NCI-H748 treated with DMSO at 0.1 percent for 48 hours (cell line): ENCODE data around the gene ATAD3B.

ENCODE experiments used
- DNase-seq: peaks from one replicate; lab custom pipeline; 2025; lab: John Stamatoyannopoulos, UW

The ATAD3B gene

GRCh38 chr1:1535201-1536018 is 63.8 kb downstream of the ATAD3B start:
- DNase-seq: no peak

GRCh38 chr1:1536019-1536937 is 64.7 kb downstream of the ATAD3B start:
- DNase-seq: no peak

GRCh38 chr1:1536938-1537546 is 65.5 kb downstream of the ATAD3B start:
- no peak for DNase-seq

- DNase-seq: no peak
Observed at GRCh38 chr1:1537626-1538250, 66.2 kb downstream of the ATAD3B start.

DNA sequence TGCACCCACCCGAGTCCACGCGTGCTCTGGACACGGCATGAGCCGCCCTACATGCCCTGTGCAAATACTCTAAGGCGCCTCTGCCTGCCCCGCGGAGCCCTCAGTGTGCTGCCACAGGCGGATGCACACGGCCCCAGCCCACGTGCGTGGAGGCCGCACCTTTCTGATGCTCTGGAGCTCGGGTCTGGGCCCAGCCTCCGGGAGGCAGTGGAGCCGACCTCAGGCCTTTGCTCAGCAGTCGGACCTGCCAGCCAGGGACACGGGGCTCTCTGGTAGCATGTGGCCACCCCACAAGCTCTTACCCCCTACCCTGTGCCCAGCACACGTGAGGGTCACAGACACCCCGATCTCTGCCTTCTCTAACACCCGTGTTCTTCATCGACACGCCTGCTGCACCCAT is 66.8 kb downstream of the ATAD3B start:
- DNase-seq: no peak

- no peak for DNase-seq
Observed at GRCh38 chr1:1538989-1539309, 67.4 kb downstream of the ATAD3B start.

DNA sequence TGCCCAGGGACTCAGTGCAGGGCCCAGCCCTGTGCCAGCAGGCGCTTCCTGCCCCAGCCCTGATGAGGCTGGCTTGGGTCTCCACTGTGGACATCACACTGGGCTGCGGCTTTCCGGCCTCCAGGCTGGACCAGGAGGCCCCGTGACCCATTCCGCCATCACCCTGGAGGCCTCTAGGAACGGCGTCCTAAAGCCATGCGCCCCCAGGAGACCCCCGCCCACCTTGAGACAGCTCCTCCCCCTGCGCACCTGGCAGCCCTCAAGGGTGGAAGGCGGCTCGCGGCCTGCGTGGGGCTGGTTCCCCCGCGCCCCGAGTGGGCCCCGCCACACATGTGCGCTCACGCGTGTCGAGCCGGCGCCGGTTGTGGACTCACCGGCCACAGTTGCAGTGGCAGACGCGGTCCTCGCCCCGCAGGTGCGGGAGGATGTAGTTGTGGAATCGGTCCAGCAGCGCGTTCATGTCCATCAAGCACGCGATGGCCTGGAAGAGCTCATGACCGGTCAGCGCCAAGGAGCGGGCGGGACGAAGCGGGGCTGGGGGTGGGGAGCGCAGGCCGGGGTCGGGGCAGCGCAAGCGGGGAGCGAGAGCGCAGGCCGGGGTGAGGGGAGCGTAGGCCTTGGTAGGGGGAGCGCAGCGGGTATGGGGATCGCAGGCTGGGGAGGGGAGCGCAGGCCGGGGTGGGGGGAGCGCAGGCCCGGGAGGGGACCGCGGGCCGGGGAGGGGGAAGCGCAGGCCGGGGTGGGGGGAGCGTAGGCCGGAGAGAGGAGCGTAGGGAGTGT is 67.9 kb downstream of the ATAD3B start:
- DNase-seq: no peak

- no peak for DNase-seq
Observed at GRCh38 chr1:1540090-1540817, 68.7 kb downstream of the ATAD3B start, which contains the start of gene TMEM240. TSS of gene TMEM240 (minus strand) at chr1:1540624. CDS start at chr1:1540346, 278 bp downstream.

GRCh38 chr1:1540818-1541628 is 69.5 kb downstream of the ATAD3B start:
- DNase-seq: no peak

DNA sequence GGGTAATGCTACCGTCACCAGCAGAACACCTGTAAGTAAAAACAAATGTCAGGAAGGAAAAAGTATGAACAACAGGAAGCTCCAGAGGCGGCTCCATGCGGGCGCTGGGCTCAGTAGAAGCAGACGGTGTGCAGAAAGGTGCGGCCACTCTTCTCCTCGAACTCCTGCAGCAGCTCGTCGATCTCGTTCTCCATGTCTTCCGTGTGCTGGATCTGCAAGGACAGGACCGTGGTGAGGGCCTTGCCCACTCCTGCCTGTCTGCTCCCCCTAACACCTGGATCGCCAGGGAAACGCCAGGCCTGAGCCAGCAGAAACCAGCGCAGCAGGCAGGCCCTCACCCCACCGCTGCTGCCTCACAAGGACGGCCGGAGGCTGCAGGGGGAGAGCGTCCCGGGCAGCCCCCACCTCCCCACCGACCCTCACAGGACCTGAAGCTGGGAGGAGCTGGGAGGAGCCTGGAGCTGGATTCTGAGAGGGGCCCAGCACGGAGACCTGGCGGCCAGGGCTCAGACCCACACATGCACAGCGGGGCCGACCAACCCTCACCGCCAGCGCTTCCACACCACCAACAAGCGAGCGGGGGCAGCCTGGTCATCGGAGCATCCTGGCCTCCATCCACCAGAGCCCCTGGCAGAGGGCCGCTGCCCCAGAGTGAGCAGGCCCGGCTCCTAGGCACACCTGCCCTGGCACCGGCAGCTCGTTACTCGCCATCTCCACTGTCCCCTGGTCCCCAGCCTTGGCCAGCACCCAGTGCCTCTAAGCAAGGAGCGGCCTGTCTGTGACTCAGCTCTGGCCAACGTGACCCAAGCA is 70.6 kb downstream of the ATAD3B start:
- DNase-seq: no peak

DNA sequence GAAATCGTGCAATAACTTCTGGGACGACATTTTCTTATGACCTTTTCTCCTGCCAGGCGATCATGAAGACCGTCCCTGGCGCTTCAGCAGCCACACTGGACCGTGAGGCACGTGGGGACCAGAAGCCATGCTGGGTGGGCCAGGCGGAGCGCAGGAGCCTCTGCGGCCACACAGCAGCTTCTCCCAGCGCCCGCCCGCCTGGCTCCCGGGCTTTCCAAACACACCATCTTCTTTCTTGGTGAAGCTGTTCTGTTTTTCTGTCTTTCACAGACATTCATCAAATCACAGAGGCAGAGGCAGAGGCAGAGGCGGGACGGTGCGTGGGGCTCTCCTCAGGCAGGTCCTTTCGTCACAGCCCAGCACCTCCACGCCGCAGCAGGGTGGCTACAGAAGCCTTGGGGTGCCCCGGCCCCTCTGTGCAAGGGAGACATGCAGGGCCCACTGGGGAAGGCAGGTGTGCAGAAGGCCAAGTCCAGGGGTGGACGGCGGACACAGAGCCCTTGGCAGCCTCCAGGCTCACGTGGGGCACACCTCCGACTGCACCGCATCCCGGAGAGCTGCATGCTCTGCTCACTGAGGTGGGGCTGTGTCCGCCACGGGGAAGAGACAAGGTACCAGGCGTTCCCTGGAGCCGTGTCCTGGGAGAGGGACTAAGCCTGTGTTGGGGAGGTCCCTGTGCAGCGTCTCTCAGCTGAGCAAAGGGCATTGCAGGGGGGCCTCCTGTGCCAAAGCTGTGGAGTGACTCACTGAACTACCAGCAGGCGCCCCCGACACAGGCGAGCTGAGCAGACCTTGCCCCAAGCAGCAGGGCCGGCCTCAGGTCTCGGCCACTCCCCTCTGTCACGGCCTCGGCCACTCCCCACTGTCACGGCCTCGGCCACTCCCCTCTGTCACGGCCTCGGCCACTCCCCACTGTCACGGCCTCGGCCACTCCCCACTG is 71.5 kb downstream of the ATAD3B start:
- DNase-seq: no peak

DNA sequence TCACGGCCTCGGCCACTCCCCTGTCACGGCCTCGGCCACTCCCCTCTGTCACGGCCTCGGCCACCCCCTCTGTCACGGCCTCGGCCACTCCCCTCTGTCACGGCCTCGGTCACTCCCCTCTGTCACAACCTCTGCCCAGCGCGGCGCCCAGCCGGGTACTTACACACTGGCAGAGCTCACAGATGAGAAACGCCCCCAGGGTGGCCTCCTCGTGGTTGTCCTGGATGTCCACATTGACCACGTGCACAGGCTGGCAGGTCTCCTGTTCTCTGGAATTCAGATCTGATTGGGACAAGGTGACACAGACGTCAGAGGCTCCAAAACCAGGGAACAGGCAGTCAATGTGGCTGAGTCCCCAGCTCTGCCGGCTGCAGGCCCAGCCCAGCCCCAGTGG is 72.1 kb downstream of the ATAD3B start:
- no peak for DNase-seq

DNA sequence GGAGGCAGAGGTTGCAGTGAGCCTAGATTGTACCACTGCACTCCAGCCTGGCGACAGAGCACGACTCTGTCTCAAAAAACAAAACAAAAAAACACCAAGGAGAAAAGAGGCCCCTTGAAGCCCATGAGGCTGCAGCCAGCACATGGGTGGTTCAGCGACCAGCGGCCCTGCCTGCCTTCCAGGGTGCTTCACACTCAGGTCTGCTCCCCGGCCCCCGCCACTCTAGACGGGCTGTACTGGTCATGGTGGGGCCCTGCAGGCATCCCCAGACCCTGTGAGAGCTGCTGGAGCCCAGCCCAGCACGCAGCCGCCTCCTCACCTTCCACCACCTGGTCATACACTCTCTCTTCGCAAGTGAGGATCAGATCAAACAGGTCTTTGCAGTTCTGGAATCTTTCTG is 73.0 kb downstream of the ATAD3B start:
- no peak for DNase-seq
